ENCODE data around the gene NHSL2.

The NHSL2 gene

GRCh38 chrX:72071213-72071612, 160.6 kb downstream of the NHSL2 start:
- DNase-seq (ENCODE audit: low read depth, low spot score) = no peak

- DNase-seq (ENCODE audit: low read depth, low spot score) = no peak
Measured at GRCh38 chrX:72073633-72074032, 163.0 kb downstream of the NHSL2 start.

DNA sequence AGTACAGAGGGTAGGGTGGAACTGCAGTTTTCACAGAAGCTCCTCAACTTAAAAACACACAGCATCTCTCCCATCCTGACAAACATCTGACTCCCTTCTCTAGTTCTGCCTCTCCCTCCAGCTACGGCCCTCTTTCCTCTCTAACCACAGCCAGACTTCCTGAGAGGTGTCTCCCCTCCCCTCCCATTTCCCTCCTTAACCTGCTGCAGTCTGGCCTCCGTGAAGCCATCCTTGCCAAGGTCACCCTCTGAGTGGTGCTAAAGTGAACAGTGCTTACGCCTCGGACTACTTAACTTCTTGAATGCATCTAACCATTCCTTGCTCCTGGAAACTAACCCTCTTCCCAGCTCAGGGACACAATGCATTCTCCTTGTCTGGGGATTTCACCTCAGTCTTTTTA, 167.8 kb downstream of the NHSL2 start:
- DNase-seq (ENCODE audit: low read depth, low spot score) = no peak

- DNase-seq (ENCODE audit: low read depth, low spot score) = no peak
Measured at GRCh38 chrX:72079607-72080006, 169.0 kb downstream of the NHSL2 start.

DNA sequence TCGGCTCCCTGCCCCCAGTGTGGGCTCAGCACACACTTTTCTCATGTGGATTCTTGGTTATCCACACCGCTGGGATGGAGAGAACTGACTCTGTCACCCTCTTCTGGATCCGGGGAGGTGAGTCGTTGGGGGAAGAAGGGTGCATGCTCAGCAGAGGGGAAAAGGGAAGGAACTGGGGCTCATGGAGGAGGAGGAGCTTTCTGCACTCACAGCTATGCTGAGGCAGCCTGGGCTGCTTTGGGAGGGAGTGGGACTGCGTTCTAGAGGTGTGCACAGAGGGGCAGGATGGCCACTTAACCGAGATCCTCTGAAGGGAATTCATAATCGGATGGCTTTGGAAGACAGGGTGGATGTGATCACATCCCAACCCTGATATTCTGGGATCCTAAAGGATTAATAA, 169.5 kb downstream of the NHSL2 start:
- no peak for DNase-seq (ENCODE audit: low read depth, low spot score)

GRCh38 chrX:72080800-72081199, 170.2 kb downstream of the NHSL2 start:
- DNase-seq (ENCODE audit: low read depth, low spot score) = no peak

- no peak for DNase-seq (ENCODE audit: low read depth, low spot score)
Measured at GRCh38 chrX:72081605-72082320, 171.1 kb downstream of the NHSL2 start.

- DNase-seq (ENCODE audit: low read depth, low spot score) = no peak
Measured at GRCh38 chrX:72083291-72083690, 172.6 kb downstream of the NHSL2 start.

- DNase-seq (ENCODE audit: low read depth, low spot score) = no peak
Measured at GRCh38 chrX:72084114-72084513, 173.5 kb downstream of the NHSL2 start.

GRCh38 chrX:72086995-72087394, 176.3 kb downstream of the NHSL2 start:
- DNase-seq (ENCODE audit: low read depth, low spot score) = no peak

- no peak for DNase-seq (ENCODE audit: low read depth, low spot score)
Measured at GRCh38 chrX:72088761-72089160, 178.1 kb downstream of the NHSL2 start.

DNA sequence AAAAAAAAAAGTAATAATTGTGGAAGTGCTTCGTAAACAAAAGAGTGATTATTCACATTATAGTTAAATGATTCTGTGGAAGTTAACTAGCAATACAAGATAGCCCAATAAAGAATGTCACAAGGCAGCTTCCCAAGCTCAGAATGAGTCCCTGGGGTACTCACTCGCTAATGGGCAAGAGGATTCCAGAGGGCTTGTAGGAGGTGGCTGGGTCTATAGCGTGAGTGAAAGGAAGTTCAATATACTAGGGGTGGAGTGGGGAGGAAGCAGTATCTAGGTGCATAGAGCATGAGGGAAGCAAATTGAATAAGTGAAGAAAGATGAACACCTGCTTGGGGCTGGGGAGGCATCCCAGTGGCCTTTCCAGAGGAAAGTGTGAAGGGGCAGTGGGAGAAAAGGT, 178.6 kb downstream of the NHSL2 start:
- no peak for DNase-seq (ENCODE audit: low read depth, low spot score)

- no peak for DNase-seq (ENCODE audit: low read depth, low spot score)
Measured at GRCh38 chrX:72094894-72095293, 184.2 kb downstream of the NHSL2 start.

- no peak for DNase-seq (ENCODE audit: low read depth, low spot score)
Measured at GRCh38 chrX:72095370-72095769, 184.7 kb downstream of the NHSL2 start.

DNA sequence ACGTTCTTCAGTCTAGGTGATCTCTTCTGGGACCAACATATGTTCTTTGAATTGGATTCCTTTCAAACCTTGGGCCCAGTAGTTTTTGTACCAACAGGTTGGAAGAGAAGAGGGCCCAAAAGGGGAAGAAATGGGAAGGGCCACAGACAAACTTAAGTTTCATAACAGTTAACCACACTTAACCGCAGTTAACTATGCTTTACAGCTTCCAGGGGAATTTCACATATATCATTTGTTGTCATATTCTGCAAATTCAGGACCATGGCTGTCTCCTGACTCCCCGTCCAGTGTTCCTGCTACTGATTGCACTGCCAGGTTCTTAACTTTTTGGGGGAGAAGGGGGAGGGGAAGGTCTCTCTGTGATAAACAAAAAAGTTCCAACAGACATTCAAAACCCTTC, 186.5 kb downstream of the NHSL2 start:
- no peak for DNase-seq (ENCODE audit: low read depth, low spot score)

GRCh38 chrX:72100051-72100755, 189.6 kb downstream of the NHSL2 start:
- DNase-seq (ENCODE audit: low read depth, low spot score) = no peak

DNA sequence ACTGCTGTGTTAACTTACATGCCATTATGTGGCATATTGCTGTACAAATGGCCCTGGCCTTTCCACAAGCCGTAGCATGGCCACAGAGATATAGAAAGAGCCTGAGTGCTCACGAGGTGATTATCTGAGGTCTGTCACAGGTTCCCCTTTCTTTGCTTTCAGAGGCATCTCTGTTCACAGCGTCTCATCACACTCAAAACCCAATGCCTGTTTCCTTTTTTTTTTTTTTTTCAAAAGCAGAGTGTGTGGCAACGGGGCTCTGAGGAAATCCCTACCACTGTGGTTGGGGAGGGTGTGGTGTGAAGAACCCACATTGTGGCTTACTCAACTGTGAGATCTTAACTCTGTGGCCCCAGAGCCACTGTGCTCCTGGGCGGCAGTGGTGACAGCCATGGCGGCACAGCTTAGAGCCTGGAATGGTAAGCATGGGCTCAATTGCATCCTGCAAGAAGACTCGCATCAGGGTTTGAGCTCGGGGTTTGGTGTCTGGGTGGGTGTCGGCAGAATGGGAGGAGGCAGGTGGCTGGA, 190.2 kb downstream of the NHSL2 start:
- DNase-seq (ENCODE audit: low read depth, low spot score) = no peak

DNA sequence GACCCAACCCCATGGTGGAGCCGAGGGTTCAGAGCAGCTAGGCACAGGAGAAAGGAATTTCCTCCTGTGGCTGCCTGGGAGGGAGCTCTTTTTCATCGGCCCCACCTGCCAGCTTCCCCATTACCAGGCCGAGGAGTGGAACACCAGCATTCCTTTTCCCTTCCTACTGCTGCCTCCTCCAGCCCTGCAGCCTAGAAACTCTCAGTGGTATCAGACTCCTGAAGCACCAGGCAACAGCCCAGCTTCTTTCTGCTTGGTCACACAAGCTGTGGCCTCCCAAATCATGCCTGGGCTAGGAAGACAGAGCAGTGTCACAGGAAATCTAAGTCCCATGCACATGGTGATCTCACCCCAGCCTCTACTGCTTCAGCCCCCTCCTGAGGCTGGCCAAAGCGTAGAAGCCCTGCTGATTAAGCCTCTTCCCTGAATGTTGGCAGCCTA, 191.0 kb downstream of the NHSL2 start:
- no peak for DNase-seq (ENCODE audit: low read depth, low spot score)

DNA sequence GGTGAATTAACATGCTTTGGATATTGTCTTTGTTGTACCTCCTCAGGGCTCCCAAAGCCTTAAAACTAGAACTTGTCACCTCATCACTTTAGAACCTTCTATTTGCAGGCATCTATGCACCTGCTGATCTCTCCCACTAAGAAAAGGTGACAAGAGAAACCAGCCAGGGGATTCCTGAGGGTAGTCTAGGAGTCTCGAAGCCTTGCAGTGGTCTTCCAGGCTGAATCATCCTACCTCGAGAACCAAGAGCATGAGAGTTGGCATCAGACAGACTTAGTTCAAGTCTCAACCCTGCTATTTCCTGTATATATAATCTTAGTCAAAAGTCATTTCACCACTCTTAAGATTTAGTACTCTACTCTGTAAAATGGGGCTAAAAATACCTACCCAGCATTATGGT, 191.5 kb downstream of the NHSL2 start:
- DNase-seq (ENCODE audit: low read depth, low spot score) = no peak

- no peak for DNase-seq (ENCODE audit: low read depth, low spot score)
Measured at GRCh38 chrX:72102760-72103159, 192.1 kb downstream of the NHSL2 start.

GRCh38 chrX:72105436-72105835, 194.8 kb downstream of the NHSL2 start:
- DNase-seq (ENCODE audit: low read depth, low spot score) = no peak

DNA sequence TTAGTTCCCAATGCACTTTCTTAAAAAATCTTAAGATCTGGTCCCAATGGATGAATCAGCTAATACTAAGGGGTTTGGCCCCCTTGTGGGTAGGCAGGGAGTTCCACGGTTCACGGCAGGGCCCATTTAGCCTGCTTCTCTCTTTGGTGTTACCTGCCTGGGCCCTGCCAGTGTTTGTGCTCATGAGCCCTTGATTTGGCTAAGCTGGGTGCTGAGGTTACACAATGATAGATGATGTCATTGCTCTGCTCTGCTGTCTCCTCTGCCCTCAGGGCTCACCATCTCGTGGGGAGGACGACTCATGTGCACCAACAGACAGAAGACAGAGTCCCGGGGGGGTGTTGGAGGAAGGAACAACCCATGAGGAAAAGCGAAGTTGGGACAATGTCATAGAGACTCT, 196.7 kb downstream of the NHSL2 start:
- DNase-seq (ENCODE audit: low read depth, low spot score) = no peak

All from brain pericyte (primary cell).